GM21529 (cell line): Measurements from ENCODE around the gene RTF1.

Source experiments
- ATAC-seq: cut with Tn5 transposase; IDR thresholded peaks from one replicate; pipeline ENCODE4 v1.9.1; 2021; ENCODE audit not compliant: unreplicated experiment

The RTF1 gene

GRCh38 chr15:41484937-41485625 is 68.2 kb downstream of the RTF1 start:
- ATAC-seq: no peak

- no peak for ATAC-seq
Observed at GRCh38 chr15:41486286-41486685, 69.4 kb downstream of the RTF1 start.

GRCh38 chr15:41487381-41487780 is 70.5 kb downstream of the RTF1 start:
- no peak for ATAC-seq

- no peak for ATAC-seq
Observed at GRCh38 chr15:41487802-41488201, 70.9 kb downstream of the RTF1 start.

- no peak for ATAC-seq
Observed at GRCh38 chr15:41489641-41490040, 72.7 kb downstream of the RTF1 start.

GRCh38 chr15:41490355-41490754 is 73.5 kb downstream of the RTF1 start:
- ATAC-seq: no peak

- ATAC-seq: no peak
Observed at GRCh38 chr15:41491889-41492288, 75.0 kb downstream of the RTF1 start.

GRCh38 chr15:41492597-41493204 is 75.8 kb downstream of the RTF1 start:
- no peak for ATAC-seq

- peak; percentile 73 for ATAC-seq
Observed at GRCh38 chr15:41493205-41493901, 76.5 kb downstream of the RTF1 start, which contains the start of gene ITPKA. TSS of gene ITPKA (plus strand) at chr15:41493874. CDS start at chr15:41493928, 54 bp downstream.

- peak; percentile 18 for ATAC-seq
Observed at GRCh38 chr15:41493902-41494189, 77.0 kb downstream of the RTF1 start.

GRCh38 chr15:41494190-41494921 is 77.5 kb downstream of the RTF1 start:
- peak; percentile 7 for ATAC-seq

GRCh38 chr15:41494922-41495735 is 78.2 kb downstream of the RTF1 start:
- no peak for ATAC-seq

GRCh38 chr15:41495736-41496599 is 79.1 kb downstream of the RTF1 start:
- ATAC-seq: no peak

- ATAC-seq: no peak
Observed at GRCh38 chr15:41498657-41499056, 81.8 kb downstream of the RTF1 start.

GRCh38 chr15:41499109-41499851 is 82.4 kb downstream of the RTF1 start:
- no peak for ATAC-seq

GRCh38 chr15:41501191-41501917 is 84.5 kb downstream of the RTF1 start:
- no peak for ATAC-seq

- no peak for ATAC-seq
Observed at GRCh38 chr15:41501931-41502794, 85.3 kb downstream of the RTF1 start.
